HG03108 (cell line): ENCODE results near the gene DCTN3.
"Not testable (repeated sequence)": the region's sequence is repeated elsewhere in the genome, so short reads cannot be mapped to it uniquely, and the experiment has no call there.

Experiments
- ATAC-seq: cut with Tn5 transposase; IDR thresholded peaks from one replicate; pipeline ENCODE4 v1.9.1; 2021; ENCODE audit warnings: moderate library complexity; ENCODE audit not compliant: unreplicated experiment

The DCTN3 gene

DNA sequence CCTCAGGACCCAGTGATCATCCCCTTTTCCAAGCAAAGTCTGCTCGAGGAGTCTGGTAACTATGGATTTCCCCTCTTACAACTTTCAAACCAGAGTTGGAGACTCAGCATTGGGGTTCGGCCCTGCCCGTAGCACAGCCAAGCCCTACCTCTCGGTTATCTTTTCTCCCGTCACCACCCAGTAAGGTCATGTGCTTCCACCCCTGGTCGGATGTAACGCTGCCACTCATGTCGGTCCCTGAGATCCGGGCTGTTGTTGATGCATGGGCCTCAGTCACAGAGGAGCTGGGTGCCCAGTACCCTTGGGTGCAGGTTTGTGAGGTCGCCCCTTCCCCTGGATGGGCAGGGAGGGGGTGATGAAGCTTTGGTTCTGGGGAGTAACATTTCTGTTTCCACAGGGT, 27.4 kb upstream of the DCTN3 start:
- ATAC-seq = no peak

GRCh38 chr9:34647084-34647403, 26.7 kb upstream of the DCTN3 start:
- peak; percentile 22 for ATAC-seq

DNA sequence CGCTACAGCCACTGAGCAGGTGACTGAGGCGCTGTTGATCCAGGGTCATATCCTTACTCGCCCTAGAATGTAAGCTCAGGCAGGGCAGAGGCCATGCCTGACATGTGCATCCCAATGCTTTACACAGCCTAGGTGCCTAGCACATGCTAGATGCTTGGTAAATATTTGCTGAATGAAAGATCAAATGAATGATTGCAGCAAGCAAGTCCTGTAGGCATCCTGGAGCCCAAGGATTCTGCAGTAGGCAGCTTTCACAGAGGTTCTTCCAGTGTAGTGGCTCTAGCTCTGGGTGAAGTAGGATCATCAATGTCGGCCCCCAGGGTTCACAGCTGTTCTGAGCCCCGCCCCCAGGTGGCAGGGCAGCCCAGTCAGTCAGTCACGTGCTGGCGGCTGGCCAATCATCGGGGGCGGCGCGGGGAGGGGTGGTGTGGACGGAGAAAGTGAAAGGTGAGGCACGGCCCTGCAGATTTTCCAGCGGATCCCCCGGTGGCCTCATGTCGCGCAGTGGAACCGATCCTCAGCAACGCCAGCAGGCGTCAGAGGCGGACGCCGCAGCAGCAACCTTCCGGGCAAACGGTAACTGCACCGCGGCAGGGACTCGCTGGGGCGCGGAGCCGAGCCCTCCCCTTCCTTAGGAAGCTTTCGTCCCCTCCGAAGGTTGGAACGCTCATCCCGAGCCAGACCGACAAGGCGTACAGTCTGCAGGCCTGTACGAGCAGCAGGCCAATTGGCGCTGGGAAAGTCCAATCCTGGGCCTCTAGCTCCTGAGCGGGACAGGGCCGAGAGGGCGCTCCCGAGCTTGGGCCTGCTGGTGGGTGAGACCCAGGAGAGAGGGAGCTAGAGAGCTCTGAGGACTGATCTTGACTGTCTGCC, 26.2 kb upstream of the DCTN3 start, which contains the start of gene GALT:
GALT (plus strand) TSS at position 465 of the 873 bp plus-strand sequence; CDS start at position 495, 30 bp downstream.
- ATAC-seq = peak; percentile 81

- ATAC-seq = no peak
Measured at GRCh38 chr9:34644766-34645314, 24.5 kb upstream of the DCTN3 start.

GRCh38 chr9:34642679-34643078, 22.4 kb upstream of the DCTN3 start:
- ATAC-seq = no peak

- ATAC-seq = not testable (repeated sequence)
Measured at GRCh38 chr9:34639322-34639721, 19.0 kb upstream of the DCTN3 start.

DNA sequence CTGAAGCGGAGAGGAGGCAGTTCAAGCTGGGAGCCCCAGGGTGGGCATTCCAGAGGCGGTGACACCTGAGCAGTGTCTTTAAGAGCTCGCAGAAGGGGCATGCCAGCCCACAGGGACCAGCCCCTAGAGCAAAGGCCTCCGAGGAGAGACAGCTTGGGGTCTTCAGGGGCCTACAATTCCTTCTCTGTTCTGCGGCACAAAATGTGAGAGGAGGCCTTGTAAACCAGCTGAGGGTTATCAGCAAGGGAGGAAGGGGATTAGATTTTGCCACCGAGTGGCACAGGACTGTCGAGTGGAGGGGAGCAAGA, 17.8 kb upstream of the DCTN3 start:
- ATAC-seq = no peak

- ATAC-seq = peak; percentile 92
Measured at GRCh38 chr9:34637356-34638137, 17.3 kb upstream of the DCTN3 start, which contains the start of gene SIGMAR1. Gene SIGMAR1 (minus strand): TSS chr9:34637787. CDS start chr9:34637697, 90 bp downstream.

DNA sequence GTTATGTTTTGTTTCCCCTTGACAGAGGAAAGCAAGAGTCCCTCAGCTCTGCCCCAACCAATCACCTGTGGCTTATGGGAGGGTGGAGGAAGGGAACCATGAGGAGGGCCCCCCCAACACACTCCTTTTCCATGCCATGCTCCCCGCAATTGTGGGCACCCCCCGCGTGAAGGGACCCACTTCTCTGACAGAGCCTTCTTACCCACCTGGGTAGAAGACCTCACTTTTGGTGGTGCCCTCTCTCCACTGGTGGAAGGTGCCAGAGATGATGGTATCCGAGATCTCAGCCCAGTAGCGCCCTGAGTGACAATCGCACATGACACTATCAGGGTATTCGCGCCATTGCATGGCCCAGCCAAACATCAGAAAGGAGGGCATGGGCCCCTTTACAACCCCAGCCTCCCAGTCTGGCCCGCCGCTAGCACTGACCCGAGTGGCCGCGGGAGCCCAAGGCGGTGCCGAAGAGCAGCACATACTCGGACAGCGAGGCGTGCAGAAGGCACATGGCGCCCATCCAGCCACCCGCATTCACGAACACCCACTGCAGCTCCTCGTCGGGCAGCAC, 16.6 kb upstream of the DCTN3 start:
- no peak for ATAC-seq

DNA sequence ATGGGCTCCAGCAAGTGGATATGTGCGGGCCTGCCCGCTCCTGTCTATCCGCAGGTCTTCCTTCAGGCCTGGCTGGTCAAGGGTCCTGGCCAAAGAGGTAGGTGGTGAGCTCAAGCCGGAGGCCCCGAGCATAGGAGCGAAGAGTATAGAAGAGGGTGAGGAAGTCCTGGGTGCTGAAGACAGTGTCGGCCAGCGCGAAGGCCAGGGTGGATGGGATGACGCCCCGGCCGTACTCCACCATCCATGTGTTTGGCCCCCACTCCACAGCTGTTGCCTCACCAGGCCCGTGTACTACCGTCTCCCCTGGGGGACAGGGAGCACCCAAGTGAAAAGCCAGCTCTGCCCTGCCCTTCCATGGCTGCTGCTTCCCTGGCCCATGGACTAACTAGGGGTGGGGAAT, 15.3 kb upstream of the DCTN3 start:
- ATAC-seq = no peak

DNA sequence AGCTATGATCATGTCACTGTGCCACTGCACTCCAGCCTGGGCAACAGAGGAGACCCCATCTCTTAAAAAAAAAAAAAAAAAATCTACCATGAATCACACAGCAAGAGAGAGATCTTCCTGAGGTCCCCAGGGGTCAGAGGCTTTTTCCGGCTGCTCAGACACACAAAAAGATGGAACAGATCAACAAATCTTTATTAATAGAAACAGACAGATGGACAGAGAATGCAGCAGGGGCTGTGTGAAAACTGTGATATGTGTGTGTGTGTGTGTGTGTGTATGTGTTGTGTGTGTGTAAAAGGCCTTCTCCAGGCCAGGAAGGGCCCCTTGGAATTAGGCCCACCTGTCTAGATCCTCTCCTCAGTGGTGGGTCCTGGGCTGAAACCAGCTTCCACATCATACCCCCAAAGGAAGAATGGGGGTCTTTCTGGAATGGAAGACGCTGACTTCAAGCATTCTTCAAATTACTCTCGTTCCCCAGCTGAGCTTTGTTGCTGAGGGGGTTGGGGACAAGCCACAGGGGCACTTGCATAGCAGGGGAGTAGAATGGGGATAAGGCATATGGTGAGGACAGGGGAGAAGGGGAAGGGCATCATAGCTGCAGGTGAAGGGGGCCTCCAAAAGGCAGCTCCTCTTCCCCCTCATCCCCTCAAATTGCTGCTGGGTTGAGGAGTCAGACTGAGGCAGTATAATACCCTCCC, 14.4 kb upstream of the DCTN3 start:
- no peak for ATAC-seq

DNA sequence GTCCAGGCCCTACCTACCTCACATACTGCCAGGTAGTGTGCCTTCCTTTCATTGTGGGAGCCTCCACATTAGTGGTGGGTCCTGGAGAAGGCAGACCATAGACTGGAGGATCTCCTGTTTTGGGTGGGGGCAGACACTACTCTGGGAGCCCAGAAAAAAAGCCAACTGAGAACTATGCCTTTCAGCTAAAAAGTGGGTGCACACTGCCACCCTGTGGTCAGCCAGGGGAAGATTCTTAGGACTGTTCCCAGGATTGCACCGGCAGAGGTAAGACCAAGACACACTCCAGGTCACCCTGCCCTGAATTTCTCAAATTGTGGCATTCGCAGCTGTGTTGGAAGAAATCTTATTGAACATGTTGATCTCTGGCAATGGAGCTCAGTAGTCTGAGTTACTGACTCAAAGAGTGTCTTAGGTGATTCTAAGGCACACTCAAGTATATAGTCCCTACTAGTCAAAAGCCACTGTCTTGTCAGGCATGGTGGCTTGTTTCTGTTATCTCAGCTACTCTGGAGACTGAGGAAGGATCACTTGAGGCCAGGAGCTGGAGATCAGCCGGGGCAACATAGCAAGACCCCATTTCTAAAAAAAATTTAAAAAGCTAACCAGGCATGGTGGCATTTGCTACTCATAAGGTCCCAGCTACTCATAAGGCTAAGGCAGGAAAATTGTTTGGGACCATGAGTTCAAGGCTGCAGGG, 13.7 kb upstream of the DCTN3 start:
- ATAC-seq = no peak

DNA sequence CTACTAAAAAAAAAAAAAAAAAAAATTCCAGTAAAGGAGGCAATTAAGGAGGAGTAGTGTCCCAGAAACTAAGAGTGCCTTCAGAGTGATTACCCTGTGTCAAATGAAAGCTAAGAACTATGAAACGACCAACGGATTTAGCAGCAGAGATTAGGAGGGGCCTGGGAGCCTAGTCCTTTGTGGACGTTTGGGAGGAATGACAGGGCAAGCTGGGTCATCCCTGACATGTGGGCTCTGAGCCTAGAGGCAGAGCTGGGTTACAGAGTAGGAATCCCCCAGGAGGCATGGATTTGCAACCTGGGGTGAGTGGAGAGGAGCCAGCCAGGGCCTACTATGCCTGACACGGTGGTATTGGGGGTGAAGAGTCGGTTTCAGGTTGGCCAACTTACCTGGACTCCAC, 12.9 kb upstream of the DCTN3 start:
- ATAC-seq = no peak

GRCh38 chr9:34630402-34631154, 10.3 kb upstream of the DCTN3 start:
- no peak for ATAC-seq

- ATAC-seq = no peak
Measured at GRCh38 chr9:34629491-34629808, 9.2 kb upstream of the DCTN3 start.

DNA sequence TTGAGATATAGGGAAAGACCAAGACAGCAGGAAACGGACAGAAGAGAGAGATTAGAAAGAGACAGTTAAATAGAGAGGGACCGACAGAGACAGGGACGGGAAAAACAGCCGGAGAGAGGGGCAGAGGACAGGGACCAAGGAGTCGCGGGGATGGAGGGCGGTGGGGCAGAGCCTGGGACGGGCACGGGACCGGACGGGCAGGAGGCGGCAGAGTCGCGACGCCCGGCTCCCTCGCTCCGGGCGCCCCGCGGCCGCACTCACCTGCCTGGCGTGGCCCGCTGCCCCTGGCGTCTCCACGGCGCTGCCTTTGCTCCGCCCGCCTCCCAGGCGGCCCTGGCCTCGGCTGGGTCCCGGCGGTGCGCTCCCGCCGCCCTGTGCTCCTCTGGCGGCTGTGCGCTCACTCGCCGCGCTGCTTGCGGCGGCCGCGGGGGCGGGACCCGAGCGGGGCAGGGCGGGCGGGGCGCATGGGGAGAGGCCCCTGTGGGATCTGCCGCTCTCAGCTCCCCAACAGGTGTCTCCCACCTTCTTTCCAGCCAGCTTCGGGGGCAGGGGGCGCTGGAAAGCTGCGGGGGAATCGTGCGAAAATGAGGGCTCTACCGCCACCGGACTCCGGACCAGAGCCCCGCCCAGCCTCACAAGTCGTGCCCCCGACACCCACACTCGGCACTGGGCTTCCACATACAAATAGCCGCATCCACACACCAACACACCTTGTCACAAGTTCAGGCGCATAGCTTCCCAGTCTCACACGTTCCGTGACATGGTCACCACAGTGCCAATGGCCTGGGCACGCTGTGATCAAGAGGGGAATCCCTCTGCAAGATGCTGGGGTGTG, 8.6 kb upstream of the DCTN3 start, which contains the start of gene ARID3C:
ARID3C (minus strand) TSS at position 411 of the 835 bp plus-strand sequence. CDS start 1,052 bp downstream, outside the sequence.
- no peak for ATAC-seq

DNA sequence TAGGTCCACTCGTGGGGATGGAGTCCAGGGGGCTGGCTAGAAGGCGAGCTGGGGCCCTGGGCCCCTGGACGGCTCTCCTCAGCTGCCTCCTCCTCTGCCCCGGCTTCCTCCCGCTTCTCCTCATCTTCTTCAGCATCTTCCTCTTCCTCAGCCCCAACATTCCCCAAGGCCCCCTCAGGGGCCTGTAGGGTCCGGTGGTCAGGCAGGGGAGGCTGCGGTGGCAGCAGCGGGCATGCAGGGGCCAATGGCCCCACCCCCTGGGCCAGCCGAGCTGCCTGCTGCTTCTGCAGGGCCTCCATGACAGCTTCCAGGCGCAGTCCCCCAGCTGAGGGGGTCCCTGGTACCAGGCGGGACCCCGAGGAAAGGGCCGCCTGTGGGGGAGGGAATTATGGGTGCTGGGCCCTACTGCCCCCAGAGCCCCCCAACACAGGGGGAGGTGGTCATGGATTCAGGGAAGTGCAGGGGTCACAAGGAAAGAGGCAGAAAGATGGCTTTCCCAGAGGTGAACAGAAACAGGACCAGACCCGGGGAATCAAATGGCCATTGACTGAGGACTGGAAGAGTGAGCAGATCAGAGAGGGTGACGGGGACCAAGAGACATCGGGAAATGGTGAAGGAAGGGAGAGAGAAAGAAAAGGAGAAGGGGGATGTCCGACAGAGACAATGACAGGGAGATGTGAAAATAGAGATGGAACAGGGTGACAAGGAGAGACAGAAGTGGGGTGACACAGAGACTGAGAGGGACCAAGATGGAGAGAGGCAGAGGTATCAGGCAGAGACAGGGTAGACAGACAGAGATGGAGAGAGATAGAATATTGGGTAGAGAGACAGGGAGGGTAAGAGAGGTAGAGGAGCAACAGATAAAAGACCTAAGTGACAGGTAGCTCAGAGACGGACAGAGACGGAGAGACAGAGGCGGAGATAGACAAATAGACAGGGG, 7.7 kb upstream of the DCTN3 start:
- no peak for ATAC-seq

DNA sequence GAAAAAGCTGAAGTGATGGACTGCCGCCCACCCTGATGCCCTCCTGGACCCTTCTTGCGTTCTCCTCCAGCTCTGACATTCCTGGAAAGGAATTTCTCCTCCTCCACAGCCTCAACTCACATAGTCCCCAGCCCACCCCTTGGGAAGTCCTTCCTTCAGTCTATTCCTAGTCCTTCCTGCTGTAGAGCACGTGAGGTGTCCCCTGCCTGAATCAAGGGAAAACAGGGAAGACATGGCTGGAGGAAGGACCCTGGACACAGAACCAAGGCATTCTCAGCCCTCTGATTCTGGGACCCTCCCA, 4.8 kb upstream of the DCTN3 start:
- ATAC-seq = no peak
